Mucosa of rectum (tissue), 2 donors: ENCODE data around the gene DNAJC21.

Experiments used
- H3K27ac ChIP-seq, 2 donors: one replicate each; pipeline ENCODE4 v1.7.0; 2013; ENCODE audit warnings: inconsistent platforms in 2 of 2, low read depth in 2 of 2, low read length in 2 of 2
- H3K27me3 ChIP-seq, 2 donors: one replicate each; pipeline ENCODE4 v1.7.0; 2013; ENCODE audit warnings: low read length in 2 of 2; ENCODE audit not compliant: control insufficient read depth in 2 of 2, insufficient read depth in 2 of 2
- H3K36me3 ChIP-seq, 2 donors: one replicate each; pipeline ENCODE4 v1.7.0; 2013; ENCODE audit warnings: low read length in 2 of 2; ENCODE audit not compliant: control insufficient read depth in 2 of 2, insufficient read depth in 2 of 2
- H3K4me1 ChIP-seq, 2 donors: one replicate each; pipeline ENCODE4 v1.7.0; 2013; ENCODE audit warnings: low read length in 2 of 2, mild to moderate bottlenecking in 1 of 2; ENCODE audit not compliant: control insufficient read depth in 2 of 2, insufficient read depth in 2 of 2
- H3K4me3 ChIP-seq, 2 donors: one replicate each; pipeline ENCODE4 v1.7.0; 2013; ENCODE audit warnings: low read length in 2 of 2
- H3K9ac ChIP-seq, 2 donors: one replicate each; pipeline ENCODE4 v1.7.0; 2013; ENCODE audit warnings: low read length in 2 of 2, low read depth in 1 of 2, mild to moderate bottlenecking in 1 of 2
- H3K9me3 ChIP-seq, 2 donors: one replicate each; pipeline ENCODE4 v1.7.0; 2013; ENCODE audit warnings: low read length in 2 of 2; ENCODE audit not compliant: control insufficient read depth in 2 of 2
- donor health status: healthy.
- donor health status: Normal muscosa, but diverticular disease.

Gene DNAJC21

DNA sequence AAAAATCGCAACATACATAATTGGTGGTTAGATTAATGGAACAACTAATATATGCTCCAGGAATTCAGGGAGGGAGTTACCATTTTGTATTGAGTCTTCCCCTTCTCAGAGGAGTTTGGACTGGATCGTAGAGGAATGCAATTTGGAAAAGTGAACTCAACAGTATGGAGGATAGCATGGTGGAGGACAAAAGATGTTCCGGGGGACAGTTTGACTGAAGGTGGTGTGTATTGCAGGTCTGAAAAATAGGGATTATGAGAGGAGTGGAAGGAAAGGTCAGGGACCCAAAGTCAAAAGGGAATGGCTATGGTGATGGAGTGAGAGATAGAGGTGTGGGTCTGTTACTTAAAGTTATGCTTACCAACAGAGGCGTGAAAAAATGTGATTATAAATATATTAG, 1.5 kb downstream of the DNAJC21 start:
- Histone ChIP-seq H3K27ac (peak overlapping the region in 1 of 2 donors; percentile 97), H3K4me1 (peaks cover 6 to 8% of the 10 kb centered on the region in 2 donors), H3K27me3 (no peaks in the 10 kb centered on the region), H3K9me3 (no peaks in the 10 kb centered on the region), H3K36me3 (peaks cover 8 to 15% of the 10 kb centered on the region in 2 donors), H3K9ac (peak overlapping the region; percentile 94 to 97), H3K4me3 (peak overlapping the region; percentile 92 to 98)

DNA sequence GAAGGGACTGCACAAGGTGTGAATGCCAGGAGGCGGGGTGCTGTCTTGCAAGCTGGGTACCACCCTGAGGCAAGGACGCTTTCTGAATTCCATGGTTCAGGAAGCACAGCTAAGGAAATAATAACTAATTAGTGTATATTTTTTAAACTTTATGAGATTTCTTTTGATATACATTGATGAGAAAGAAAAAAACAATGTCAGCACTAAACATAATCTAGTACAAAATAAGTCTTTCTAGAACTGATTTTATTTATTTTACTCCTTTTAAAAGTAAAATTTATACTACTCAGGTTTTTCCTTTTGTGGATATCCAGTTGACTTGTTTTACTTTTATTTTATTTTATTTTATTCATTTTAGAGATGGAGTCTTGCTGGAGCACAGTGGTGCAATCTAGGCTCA, 3.6 kb downstream of the DNAJC21 start:
- Histone ChIP-seq H3K27me3 (no peaks in the 10 kb centered on the region), H3K9ac (no peak overlapping the region), H3K4me1 (peaks cover 6 to 8% of the 10 kb centered on the region in 2 donors), H3K27ac (no peak overlapping the region), H3K36me3 (peaks cover 21 to 28% of the 10 kb centered on the region in 2 donors), H3K4me3 (no peak overlapping the region), H3K9me3 (no peaks in the 10 kb centered on the region)

DNA sequence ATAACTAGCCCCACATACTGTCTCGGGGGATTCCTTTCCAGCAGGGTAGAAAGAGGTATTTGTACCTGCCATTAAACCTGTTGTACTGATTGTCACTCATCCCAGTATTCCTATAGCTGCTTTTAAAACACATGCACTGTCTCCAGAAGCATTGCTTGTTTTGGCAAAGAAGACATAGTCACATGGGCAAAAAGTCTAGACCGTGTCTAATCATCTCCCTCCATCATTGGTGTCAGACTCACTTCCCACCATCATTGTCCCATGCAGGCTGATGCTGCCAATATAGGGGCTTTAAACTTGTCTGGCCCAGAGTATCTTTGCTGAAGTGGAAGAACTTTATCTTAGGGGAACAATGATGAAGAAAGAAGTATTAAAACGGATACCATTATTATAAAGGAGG, 12.6 kb downstream of the DNAJC21 start:
- H3K4me1 ChIP-seq: no peaks in the 10 kb centered on the region
- no peaks in the 10 kb centered on the region for H3K27me3 ChIP-seq
- peaks cover 52 to 56% of the 10 kb centered on the region in 2 donors for H3K36me3 ChIP-seq
- H3K9me3 ChIP-seq: no peaks in the 10 kb centered on the region
- no peak overlapping the region for H3K4me3 ChIP-seq
- no peak overlapping the region for H3K27ac ChIP-seq
- H3K9ac ChIP-seq: no peak overlapping the region

DNA sequence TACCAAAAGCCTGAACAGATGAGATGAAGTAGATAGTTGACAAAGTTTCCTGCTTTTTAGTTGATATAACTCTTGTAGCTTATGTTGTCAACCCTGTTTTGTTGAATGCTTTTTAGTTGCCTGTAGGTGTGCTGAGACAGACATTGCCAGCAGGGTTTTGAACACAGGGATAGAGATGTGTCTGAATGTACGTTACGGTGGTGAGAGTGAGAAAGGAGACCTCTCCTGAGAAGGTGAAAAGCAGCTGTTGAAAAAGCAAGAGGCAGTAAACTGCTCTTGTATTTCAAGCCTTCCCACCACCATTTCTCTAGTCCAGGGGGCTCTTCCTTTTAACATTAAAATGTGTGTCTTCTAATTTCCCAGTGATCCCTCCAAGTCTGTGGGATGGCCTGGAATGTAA, 14.7 kb downstream of the DNAJC21 start:
- no peak overlapping the region for H3K4me3 ChIP-seq

DNA sequence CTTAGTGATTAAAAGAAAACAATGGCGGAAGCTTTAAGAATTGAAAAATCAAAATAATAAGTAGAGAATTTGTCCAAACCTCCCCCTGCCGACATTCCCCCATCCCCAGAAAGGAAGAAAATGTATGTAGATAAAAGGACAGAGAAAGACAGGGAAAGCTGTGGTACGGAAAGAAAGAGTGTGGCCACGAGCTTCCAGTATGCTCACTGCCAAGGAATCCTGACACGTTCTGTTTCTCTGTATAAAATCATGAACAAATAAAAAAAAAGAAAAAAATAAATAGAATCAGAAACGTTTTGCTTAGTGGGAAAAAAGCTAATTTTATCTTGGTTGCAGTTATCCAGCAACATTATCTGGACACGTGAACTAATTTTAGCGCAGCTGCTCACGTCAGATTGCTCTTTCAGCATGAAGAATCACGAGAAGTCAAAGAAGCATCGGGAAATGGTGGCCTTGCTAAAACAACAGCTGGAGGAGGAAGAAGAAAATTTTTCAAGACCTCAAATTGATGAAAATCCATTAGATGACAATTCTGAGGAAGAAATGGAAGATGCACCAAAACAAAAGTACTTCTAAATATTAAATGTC, 15.2 kb downstream of the DNAJC21 start:
- Histone ChIP-seq H3K4me1 (no peaks in the 10 kb centered on the region), H3K9ac (no peak overlapping the region), H3K4me3 (no peak overlapping the region), H3K27ac (no peak overlapping the region), H3K27me3 (no peaks in the 10 kb centered on the region), H3K36me3 (peaks cover 41 to 44% of the 10 kb centered on the region in 2 donors), H3K9me3 (no peaks in the 10 kb centered on the region)

More for the DNA sequence above, 14.7 kb downstream of the DNAJC21 start:
- Histone ChIP-seq H3K9me3 (no peaks in the 10 kb centered on the region), H3K27ac (no peak overlapping the region), H3K27me3 (no peaks in the 10 kb centered on the region), H3K36me3 (peaks cover 39 to 41% of the 10 kb centered on the region in 2 donors), H3K4me1 (no peaks in the 10 kb centered on the region), H3K9ac (no peak overlapping the region)

DNA sequence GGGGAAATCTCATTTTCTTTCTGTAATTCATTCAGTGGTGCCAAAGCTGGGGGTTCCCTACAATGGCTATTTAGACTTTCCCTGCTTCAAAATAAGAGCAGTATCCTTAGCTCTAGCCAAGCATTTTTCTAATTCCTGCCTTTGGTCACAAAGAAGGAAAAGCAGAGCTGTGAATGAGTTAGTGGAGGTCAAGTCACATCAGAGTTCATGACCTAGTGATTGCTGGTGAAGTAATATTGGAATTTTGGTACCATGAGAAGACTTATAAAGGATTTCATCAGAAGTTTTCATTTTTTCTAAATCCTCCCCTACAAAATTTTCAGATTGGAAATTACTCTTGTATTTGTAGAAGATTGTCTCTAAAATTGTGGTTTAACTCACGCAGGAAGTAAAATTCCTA, 28.0 kb downstream of the DNAJC21 start:
- H3K4me1 ChIP-seq: no peaks in the 10 kb centered on the region
- no peaks in the 10 kb centered on the region for H3K9me3 ChIP-seq

DNA sequence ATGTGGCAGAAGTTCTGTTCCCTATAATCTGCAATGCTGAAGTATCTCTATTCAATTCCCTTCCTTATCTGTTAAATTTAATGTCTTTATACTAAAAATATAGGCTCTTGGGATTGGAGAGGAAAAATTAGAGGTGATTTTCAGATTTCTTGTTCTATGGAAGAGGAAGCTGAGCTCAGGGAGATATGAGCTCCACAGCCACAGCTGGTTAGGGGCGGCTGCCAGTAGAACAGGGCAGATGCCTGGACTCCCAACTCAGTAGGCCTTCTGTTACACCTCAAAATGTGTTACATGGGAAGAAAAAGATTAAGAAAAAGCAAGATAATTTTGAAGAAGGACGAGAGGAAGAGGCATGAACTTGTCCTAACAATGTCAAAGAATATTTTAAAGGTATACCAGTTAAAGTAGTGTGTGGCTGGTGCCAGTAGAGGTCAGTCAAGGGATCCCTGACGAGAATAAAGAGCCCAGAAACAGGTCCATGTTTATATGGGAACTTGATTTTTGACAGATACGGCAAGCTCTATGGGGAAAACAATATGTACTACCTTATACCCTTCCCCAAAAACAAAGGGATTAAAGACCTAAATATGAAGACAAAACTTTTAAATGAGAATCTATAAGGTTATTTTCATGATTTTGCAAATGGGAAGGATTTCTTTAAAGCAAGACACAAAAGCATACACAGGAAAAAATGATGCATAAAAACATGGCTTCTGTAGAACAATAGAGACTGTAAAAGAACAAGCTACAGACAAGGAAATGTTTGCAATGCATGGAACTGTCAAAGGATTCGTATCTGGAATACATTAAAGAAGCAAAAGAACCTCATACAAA, 28.7 kb downstream of the DNAJC21 start:
- no peak overlapping the region for H3K27ac ChIP-seq
- H3K9me3 ChIP-seq: no peaks in the 10 kb centered on the region
- H3K9ac ChIP-seq: no peak overlapping the region
- peaks cover 9 to 10% of the 10 kb centered on the region in 2 donors for H3K36me3 ChIP-seq
- H3K27me3 ChIP-seq: no peaks in the 10 kb centered on the region
- no peak overlapping the region for H3K4me3 ChIP-seq
- H3K4me1 ChIP-seq: no peaks in the 10 kb centered on the region

More for the DNA sequence above, 28.0 kb downstream of the DNAJC21 start:
- Histone ChIP-seq H3K9ac (no peak overlapping the region), H3K4me3 (no peak overlapping the region), H3K27me3 (no peaks in the 10 kb centered on the region), H3K36me3 (peaks cover 11 to 14% of the 10 kb centered on the region in 2 donors), H3K27ac (no peak overlapping the region)

DNA sequence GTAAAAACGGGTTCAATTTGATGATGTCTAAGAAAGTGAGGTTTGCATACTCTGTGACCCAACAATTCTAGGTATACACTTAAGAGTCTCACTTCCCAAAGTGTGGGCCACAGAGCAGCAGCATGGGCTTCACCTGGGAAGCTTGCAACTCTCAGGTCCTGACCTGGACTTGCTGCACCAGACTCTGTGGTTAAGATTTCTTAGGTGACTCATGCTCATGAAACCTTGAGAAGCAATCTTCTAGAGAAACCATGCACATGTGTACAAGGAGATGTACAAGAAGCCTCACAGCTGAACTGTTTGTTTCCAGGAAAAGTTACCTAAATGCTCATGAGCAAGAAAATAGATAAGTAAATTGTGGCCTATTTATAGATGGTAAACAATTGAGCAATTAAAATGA, 30.0 kb downstream of the DNAJC21 start:
- Histone ChIP-seq H3K4me1 (no peaks in the 10 kb centered on the region), H3K27ac (no peak overlapping the region), H3K9ac (no peak overlapping the region), H3K9me3 (no peaks in the 10 kb centered on the region), H3K36me3 (peaks cover 2 to 6% of the 10 kb centered on the region in 2 donors), H3K4me3 (no peak overlapping the region), H3K27me3 (no peaks in the 10 kb centered on the region)

DNA sequence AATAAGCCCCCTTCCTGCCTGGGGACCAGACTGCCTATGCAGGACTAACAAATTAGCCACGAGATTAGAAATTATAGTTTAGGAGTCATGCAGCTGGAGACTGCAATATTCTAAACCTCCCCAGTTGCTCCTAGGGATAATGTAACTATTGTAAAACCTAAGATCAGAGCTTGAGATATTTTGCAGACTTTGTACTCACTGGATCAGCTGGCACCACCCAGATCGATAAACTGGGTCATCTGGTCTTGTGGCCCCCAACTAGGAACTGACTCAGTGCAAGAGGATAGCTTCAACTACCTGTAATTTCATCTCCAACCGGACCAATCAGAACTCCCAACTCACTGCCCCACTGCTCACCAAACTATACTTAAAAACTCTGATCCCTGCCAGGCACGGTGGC, 38.2 kb downstream of the DNAJC21 start:
- H3K36me3 ChIP-seq: no peaks in the 10 kb centered on the region
- H3K4me3 ChIP-seq: no peak overlapping the region
- no peaks in the 10 kb centered on the region for H3K27me3 ChIP-seq
- no peak overlapping the region for H3K9ac ChIP-seq
- no peaks in the 10 kb centered on the region for H3K4me1 ChIP-seq
- no peak overlapping the region for H3K27ac ChIP-seq
- no peaks in the 10 kb centered on the region for H3K9me3 ChIP-seq

DNA sequence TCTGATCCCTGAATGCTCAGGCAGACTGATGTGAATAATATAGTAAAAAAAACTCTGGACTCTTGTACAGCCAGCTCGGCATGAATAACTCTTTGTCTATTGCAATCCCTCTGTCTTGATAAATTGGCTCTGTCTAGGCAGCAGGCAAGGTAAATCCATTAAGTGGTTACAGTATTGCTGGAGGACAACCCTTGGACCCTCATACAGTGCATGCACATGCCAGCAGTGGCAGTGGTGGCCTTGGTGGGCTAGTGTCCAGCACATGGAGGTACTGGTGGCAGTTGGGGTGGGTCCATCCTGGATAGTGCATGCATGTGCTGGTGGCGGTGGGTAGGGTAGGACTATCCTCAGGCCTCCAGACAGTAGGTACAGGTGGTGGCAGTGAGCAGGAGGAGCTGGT, 38.9 kb downstream of the DNAJC21 start:
- H3K27me3 ChIP-seq: no peaks in the 10 kb centered on the region
- no peaks in the 10 kb centered on the region for H3K36me3 ChIP-seq
- no peak overlapping the region for H3K9ac ChIP-seq
- H3K27ac ChIP-seq: no peak overlapping the region
- no peaks in the 10 kb centered on the region for H3K9me3 ChIP-seq
- H3K4me1 ChIP-seq: no peaks in the 10 kb centered on the region
- H3K4me3 ChIP-seq: no peak overlapping the region
